ENCODE measurements around the gene VWA5B1. TPM values are rescaled to one million over a fixed set of nuclear protein-coding genes. Genes with fewer than 3 reads are reported as not detected.
A peak's percentile ranks its signal among the peaks of the same experiment; 100 is the strongest.

The VWA5B1 gene
- total RNA-seq, 1 experiment from 2014 or later = not detected

DNA sequence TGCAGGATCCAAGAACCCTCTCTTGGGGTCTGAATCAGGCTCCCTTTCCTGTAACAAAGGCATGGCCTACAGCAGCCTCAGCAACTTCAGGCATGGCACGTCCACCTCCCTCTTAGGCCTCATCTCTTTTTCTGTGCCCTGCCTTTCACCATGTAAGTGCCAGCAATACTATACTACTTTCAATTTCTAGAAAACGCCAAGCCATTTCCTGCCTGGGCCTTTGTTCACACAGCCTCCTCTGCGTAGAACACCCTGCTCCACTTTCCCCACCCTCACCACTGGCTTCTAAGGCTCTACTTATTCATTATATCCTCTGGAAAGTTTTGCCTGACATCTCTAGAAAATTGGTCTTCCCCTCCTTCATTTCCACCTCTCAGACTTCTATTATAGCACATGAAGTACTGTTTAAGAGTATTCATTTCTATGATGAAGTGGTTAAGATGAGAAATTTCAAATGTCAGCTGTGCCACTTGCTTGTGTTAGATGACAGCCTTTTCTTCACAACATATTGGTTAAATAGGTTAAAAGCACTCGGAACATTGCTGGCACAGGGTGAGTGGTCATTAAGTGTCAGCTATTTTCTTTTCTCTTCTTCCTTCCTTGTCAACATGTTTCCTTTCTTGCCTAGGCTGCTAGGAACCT, 41.6 kb upstream of the VWA5B1 start:
- CTCF ChIA-PET = interaction anchor here (0.9 kb wide), 1 partner anchor 18 kb away, joined by 3 read pairs; no protein-coding TSS in a partner anchor
- TF ChIP-seq EZH2 (IDR thresholded peaks at IDR 0.05; ENCODE audit: low read length, unreplicated experiment) (no peak), EZH2phosphoT487 (IDR thresholded peaks at IDR 0.05; ENCODE audit: borderline replicate concordance, low read length) (no peak), CTCF (conservative IDR thresholded peaks at IDR 0.05; ENCODE audit: low read depth, low read length) (no peak)
- Histone ChIP-seq H3K4me1 (ENCODE audit: insufficient read depth, low read length) (peaks cover 27% of the 10 kb centered on the region), H3K4me2 (ENCODE audit: low read length) (no peak overlapping the region), H3K27me3 (ENCODE audit: low read length) (no peaks in the 10 kb centered on the region), H2AFZ (ENCODE audit: low read length) (no peak overlapping the region), H3K27ac (ENCODE audit: low read length) (peak overlapping the region; percentile 92), H3K4me3 (ENCODE audit: low read length) (no peak overlapping the region), H3K79me2 (ENCODE audit: low read length) (no peaks in the 10 kb centered on the region), H3K9me3 (ENCODE audit: low read length) (no peaks in the 10 kb centered on the region), H3F3A (ENCODE audit: low read length, unreplicated experiment) (no peaks in the 10 kb centered on the region), H4K20me1 (ENCODE audit: low read length) (no peaks in the 10 kb centered on the region), H3K36me3 (ENCODE audit: low read depth, low read length) (no peaks in the 10 kb centered on the region), H3K9ac (ENCODE audit: low read length) (no peak overlapping the region), H3K9me2 (replicated peaks; ENCODE audit: low read length) (no peaks in the 10 kb centered on the region)
- DNase-seq (no peak), ATAC-seq (no peak)
- no TSS peak for BruUV-seq (replicated peaks)
- POLR2A ChIA-PET (ENCODE audit: unreplicated experiment) = interaction anchor here (0.6 kb wide), 1 partner anchor 698 kb away, joined by 8 read pairs; no protein-coding TSS in a partner anchor
- intact Hi-C loops (cut with micrococcal nuclease) = no loop called here

- POLR2A ChIA-PET (ENCODE audit: unreplicated experiment) = interaction anchor here (0.5 kb wide), 1 partner anchor 126 kb away, joined by 3 read pairs; no protein-coding TSS in a partner anchor
- H3K27me3 ChIP-seq (ENCODE audit: low read length) = no peaks in the 10 kb centered on the region
- peak; percentile 92 for ATAC-seq
Observed at GRCh38 chr1:20250340-20250989, 40.2 kb upstream of the VWA5B1 start.

More at GRCh38 chr1:20250340-20250989, 40.2 kb upstream of the VWA5B1 start:
- peak overlapping the region; percentile 52 for H2AFZ ChIP-seq (ENCODE audit: low read length)
- intact Hi-C loops (cut with micrococcal nuclease) = no loop called here
- no TSS peak for BruUV-seq (replicated peaks)
- TF ChIP-seq CTCF (conservative IDR thresholded peaks at IDR 0.05; ENCODE audit: low read depth, low read length) (no peak), EZH2 (IDR thresholded peaks at IDR 0.05; ENCODE audit: low read length, unreplicated experiment) (no peak), EZH2phosphoT487 (IDR thresholded peaks at IDR 0.05; ENCODE audit: borderline replicate concordance, low read length) (no peak)
- H3K4me3 ChIP-seq (ENCODE audit: low read length) = peak overlapping the region; percentile 29; the same call in 1 of the 2 replicates
- no peaks in the 10 kb centered on the region for H3K9me2 ChIP-seq (replicated peaks; ENCODE audit: low read length)
- peak; percentile 97 for DNase-seq
- H3K79me2 ChIP-seq (ENCODE audit: low read length) = no peaks in the 10 kb centered on the region
- H3K4me2 ChIP-seq (ENCODE audit: low read length) = peak overlapping the region; percentile 62
- H3K27ac ChIP-seq (ENCODE audit: low read length) = peak overlapping the region; percentile 92
- no peaks in the 10 kb centered on the region for H4K20me1 ChIP-seq (ENCODE audit: low read length)
- no peaks in the 10 kb centered on the region for H3F3A ChIP-seq (ENCODE audit: low read length, unreplicated experiment)
- H3K9me3 ChIP-seq (ENCODE audit: low read length) = no peaks in the 10 kb centered on the region
- peaks cover 29% of the 10 kb centered on the region for H3K4me1 ChIP-seq (ENCODE audit: insufficient read depth, low read length)
- no peaks in the 10 kb centered on the region for H3K36me3 ChIP-seq (ENCODE audit: low read depth, low read length)
- peak overlapping the region; percentile 58 for H3K9ac ChIP-seq (ENCODE audit: low read length)
- CTCF ChIA-PET = interaction anchor here (0.5 to 1.6 kb wide), 3 partner anchors 17 to 1294 kb away, joined by 3 to 9 read pairs (median 4); no protein-coding TSS in a partner anchor

Data from PC-3 (cell line).